ENCODE results near the gene PTCRA. TPM values are rescaled to one million over a fixed set of nuclear protein-coding genes. Genes with fewer than 3 reads are reported as not detected.

Gene PTCRA
- total RNA-seq, 1 experiment from 2014 or later = not detected

DNA sequence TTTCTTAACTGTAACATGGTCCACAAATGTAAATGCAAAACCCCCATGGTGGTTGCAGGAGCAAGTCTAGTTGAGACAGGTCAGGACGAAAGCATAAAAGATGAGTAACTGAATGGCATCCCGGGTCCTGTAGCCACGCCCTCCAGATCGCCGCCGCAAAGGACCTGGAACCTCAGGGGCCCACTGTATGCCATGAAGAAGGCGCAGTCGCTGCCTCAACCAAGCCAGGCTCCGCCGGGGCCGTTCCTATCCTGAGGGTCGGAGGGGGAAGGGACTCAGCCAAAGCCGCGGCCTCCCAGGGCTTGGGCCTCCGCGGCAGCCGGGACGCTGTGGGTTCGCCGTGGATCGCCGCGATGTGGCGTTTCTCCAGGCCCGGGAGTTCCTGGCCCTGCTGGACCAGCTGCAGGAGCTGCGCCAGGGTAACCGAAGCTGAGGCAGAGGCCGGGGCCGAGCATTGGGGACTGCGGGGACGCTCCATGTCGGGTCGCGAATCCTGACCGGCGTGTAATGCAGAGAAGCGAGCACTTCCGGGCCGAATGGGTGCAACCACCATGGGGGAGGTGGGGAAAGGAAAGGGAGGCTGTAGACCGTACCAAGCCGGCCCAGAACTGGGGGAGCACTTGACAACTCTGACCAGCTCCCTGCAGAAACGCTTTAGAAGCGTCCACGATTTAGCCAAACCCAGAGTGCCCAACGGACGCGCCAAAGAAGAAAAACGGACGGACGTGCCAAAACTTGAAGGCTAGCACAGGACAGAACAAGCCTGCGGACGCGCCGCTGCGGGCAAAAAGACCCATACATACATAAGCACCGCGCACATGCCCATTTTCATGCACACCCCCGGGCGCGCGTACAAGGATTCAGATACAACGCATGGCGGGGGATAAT is 25.3 kb upstream of the PTCRA start (continued):
- peak; percentile 97 for TF ChIP-seq PRRX2 (CRISPR knock-in tag; IDR thresholded peaks at IDR 0.05)
- TF ChIP-seq NFATC4 (CRISPR knock-in tag; IDR thresholded peaks at IDR 0.05) = peak; percentile 94
- TF ChIP-seq, protein P1, sequence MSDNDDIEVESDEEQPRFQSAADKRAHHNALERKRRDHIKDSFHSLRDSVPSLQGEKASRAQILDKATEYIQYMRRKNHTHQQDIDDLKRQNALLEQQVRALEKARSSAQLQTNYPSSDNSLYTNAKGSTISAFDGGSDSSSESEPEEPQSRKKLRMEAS (CRISPR knock-in tag; IDR thresholded peaks at IDR 0.05) = peak; percentile 63
- peak; percentile 95 for TF ChIP-seq CBFB (CRISPR knock-in tag; IDR thresholded peaks at IDR 0.05; ENCODE audit: low read depth)
- no peak for TF ChIP-seq FOXJ3 (CRISPR knock-in tag; IDR thresholded peaks at IDR 0.05; ENCODE audit: borderline replicate concordance)
- TF ChIP-seq, protein P2, sequence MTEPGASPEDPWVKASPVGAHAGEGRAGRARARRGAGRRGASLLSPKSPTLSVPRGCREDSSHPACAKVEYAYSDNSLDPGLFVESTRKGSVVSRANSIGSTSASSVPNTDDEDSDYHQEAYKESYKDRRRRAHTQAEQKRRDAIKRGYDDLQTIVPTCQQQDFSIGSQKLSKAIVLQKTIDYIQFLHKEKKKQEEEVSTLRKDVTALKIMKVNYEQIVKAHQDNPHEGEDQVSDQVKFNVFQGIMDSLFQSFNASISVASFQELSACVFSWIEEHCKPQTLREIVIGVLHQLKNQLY (CRISPR knock-in tag; IDR thresholded peaks at IDR 0.05) = 0 out of 2 replicates have a peak, but pooled peaks have one; percentile 21
- TF ChIP-seq, protein P3, sequence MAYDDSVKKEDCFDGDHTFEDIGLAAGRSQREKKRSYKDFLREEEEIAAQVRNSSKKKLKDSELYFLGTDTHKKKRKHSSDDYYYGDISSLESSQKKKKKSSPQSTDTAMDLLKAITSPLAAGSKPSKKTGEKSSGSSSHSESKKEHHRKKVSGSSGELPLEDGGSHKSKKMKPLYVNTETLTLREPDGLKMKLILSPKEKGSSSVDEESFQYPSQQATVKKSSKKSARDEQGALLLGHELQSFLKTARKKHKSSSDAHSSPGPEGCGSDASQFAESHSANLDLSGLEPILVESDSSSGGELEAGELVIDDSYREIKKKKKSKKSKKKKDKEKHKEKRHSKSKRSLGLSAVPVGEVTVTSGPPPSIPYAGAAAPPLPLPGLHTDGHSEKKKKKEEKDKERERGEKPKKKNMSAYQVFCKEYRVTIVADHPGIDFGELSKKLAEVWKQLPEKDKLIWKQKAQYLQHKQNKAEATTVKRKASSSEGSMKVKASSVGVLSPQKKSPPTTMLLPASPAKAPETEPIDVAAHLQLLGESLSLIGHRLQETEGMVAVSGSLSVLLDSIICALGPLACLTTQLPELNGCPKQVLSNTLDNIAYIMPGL (CRISPR knock-in tag; IDR thresholded peaks at IDR 0.05) = peak; percentile 98
- TF ChIP-seq, protein P4, sequence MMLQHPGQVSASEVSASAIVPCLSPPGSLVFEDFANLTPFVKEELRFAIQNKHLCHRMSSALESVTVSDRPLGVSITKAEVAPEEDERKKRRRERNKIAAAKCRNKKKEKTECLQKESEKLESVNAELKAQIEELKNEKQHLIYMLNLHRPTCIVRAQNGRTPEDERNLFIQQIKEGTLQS (CRISPR knock-in tag; conservative IDR thresholded peaks at IDR 0.05) = no peak
- peak; percentile 85 for TF ChIP-seq ZNF671 (CRISPR knock-in tag; IDR thresholded peaks at IDR 0.05)
- peak; percentile 85; the same call in 1 of the 2 replicates for TF ChIP-seq IRF2 (CRISPR knock-in tag; IDR thresholded peaks at IDR 0.05; ENCODE audit: borderline replicate concordance, low read depth)
- no peak for TF ChIP-seq SOX15 (CRISPR knock-in tag; IDR thresholded peaks at IDR 0.05)
- no peak; the same call in 1 of the 2 replicates for TF ChIP-seq NR2C2 (CRISPR knock-in tag; IDR thresholded peaks at IDR 0.05)
- no peak for TF ChIP-seq HMGA2 (CRISPR knock-in tag; IDR thresholded peaks at IDR 0.05)
- TF ChIP-seq ZNF138 (CRISPR knock-in tag; conservative IDR thresholded peaks at IDR 0.05) = 0 out of 2 replicates have a peak, but pooled peaks have one; percentile 91
- TF ChIP-seq, protein P5, sequence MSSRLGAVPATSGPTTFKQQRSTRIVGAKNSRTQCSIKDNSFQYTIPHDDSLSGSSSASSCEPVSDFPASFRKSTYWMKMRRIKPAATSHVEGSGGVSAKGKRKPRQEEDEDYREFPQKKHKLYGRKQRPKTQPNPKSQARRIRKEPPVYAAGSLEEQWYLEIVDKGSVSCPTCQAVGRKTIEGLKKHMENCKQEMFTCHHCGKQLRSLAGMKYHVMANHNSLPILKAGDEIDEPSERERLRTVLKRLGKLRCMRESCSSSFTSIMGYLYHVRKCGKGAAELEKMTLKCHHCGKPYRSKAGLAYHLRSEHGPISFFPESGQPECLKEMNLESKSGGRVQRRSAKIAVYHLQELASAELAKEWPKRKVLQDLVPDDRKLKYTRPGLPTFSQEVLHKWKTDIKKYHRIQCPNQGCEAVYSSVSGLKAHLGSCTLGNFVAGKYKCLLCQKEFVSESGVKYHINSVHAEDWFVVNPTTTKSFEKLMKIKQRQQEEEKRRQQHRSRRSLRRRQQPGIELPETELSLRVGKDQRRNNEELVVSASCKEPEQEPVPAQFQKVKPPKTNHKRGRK (CRISPR knock-in tag; IDR thresholded peaks at IDR 0.05; ENCODE audit: borderline replicate concordance) = no peak
- peak; percentile 72; the same call in 1 of the 2 replicates for TF ChIP-seq NFE2L1 (CRISPR knock-in tag; IDR thresholded peaks at IDR 0.05)
- peak; percentile 87; the same call in 1 of the 2 replicates for TF ChIP-seq TCF7 (CRISPR knock-in tag; IDR thresholded peaks at IDR 0.05; ENCODE audit: low read depth)
- TF ChIP-seq JUN (CRISPR knock-in tag; IDR thresholded peaks at IDR 0.05) = 0 out of 2 replicates have a peak, but pooled peaks have one; percentile 72
- TF ChIP-seq ATF1 (CRISPR knock-in tag; IDR thresholded peaks at IDR 0.05) = peak; percentile 87
- no peak for TF ChIP-seq ZNF263 (CRISPR knock-in tag; IDR thresholded peaks at IDR 0.05; ENCODE audit: low read depth)
- TF ChIP-seq ZNF219 (CRISPR knock-in tag; IDR thresholded peaks at IDR 0.05; ENCODE audit: borderline replicate concordance) = no peak
- TF ChIP-seq, protein P6, sequence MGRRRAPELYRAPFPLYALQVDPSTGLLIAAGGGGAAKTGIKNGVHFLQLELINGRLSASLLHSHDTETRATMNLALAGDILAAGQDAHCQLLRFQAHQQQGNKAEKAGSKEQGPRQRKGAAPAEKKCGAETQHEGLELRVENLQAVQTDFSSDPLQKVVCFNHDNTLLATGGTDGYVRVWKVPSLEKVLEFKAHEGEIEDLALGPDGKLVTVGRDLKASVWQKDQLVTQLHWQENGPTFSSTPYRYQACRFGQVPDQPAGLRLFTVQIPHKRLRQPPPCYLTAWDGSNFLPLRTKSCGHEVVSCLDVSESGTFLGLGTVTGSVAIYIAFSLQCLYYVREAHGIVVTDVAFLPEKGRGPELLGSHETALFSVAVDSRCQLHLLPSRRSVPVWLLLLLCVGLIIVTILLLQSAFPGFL (CRISPR knock-in tag; IDR thresholded peaks at IDR 0.05; ENCODE audit: borderline replicate concordance) = peak; percentile 84
- peak; percentile 65; the same call in 1 of the 2 replicates for TF ChIP-seq ZNF232 (CRISPR knock-in tag; IDR thresholded peaks at IDR 0.05)
- TF ChIP-seq MXD4 (CRISPR knock-in tag; IDR thresholded peaks at IDR 0.05; ENCODE audit: borderline replicate concordance) = no peak
- peak; percentile 78 for TF ChIP-seq ZBTB21 (CRISPR knock-in tag; IDR thresholded peaks at IDR 0.05; ENCODE audit: borderline replicate concordance)
- TF ChIP-seq, protein P7, sequence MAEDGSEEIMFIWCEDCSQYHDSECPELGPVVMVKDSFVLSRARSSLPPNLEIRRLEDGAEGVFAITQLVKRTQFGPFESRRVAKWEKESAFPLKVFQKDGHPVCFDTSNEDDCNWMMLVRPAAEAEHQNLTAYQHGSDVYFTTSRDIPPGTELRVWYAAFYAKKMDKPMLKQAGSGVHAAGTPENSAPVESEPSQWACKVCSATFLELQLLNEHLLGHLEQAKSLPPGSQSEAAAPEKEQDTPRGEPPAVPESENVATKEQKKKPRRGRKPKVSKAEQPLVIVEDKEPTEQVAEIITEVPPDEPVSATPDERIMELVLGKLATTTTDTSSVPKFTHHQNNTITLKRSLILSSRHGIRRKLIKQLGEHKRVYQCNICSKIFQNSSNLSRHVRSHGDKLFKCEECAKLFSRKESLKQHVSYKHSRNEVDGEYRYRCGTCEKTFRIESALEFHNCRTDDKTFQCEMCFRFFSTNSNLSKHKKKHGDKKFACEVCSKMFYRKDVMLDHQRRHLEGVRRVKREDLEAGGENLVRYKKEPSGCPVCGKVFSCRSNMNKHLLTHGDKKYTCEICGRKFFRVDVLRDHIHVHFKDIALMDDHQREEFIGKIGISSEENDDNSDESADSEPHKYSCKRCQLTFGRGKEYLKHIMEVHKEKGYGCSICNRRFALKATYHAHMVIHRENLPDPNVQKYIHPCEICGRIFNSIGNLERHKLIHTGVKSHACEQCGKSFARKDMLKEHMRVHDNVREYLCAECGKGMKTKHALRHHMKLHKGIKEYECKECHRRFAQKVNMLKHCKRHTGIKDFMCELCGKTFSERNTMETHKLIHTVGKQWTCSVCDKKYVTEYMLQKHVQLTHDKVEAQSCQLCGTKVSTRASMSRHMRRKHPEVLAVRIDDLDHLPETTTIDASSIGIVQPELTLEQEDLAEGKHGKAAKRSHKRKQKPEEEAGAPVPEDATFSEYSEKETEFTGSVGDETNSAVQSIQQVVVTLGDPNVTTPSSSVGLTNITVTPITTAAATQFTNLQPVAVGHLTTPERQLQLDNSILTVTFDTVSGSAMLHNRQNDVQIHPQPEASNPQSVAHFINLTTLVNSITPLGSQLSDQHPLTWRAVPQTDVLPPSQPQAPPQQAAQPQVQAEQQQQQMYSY (CRISPR knock-in tag; IDR thresholded peaks at IDR 0.05) = peak; percentile 55; the same call in 1 of the 2 replicates
- no peak for TF ChIP-seq ZNF423 (CRISPR knock-in tag; IDR thresholded peaks at IDR 0.05)

Measured in WTC11 (cell line).